Measurements from ENCODE around the gene ZFP3. TPM values are rescaled to one million over a fixed set of nuclear protein-coding genes. Genes with fewer than 3 reads are reported as not detected.

ZFP3 gene
- total RNA-seq, 1 experiment from 2014 or later = 0.11 TPM

DNA sequence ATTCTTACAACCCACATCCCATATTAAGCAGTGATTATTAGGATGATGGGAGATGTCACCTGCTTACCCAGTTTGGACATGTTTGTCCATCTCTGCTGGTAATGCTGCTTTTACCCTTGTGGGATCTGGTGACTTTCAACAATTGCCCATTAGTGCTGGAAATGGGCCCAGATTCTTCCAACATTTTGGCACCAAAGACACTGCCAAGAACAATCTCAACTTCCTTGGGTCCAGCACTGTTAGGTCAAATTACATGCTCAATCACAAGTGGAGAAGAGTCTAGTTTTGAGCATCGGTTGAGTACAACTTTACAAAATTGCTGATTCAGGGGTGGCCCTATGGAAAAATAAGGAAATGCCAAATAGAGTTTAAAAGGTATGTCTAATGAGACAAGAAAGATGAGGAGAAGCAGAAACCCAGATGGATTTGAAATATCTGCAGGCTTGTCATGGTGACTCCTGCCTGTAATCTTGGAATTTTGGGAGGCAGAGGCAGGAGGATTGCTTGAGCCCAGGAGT, 13.0 kb upstream of the ZFP3 start:
- Histone ChIP-seq H2AK5ac (ENCODE audit: insufficient read length, low read length) (no peak overlapping the region), H3K4ac (ENCODE audit: low read depth, low read length) (no peak overlapping the region), H2BK5ac (ENCODE audit: insufficient read length, low read length) (no peak overlapping the region), H4K91ac (ENCODE audit: insufficient read length, low read depth, low read length) (no peak overlapping the region), H2BK12ac (ENCODE audit: insufficient read length, low read depth, low read length) (no peak overlapping the region), H3K23ac (ENCODE audit: insufficient read length, low read depth, low read length) (no peak overlapping the region), H2BK120ac (ENCODE audit: low read depth, low read length, poor library complexity, severe bottlenecking) (no peak overlapping the region), H4K20me1 (ENCODE audit: control insufficient read depth, insufficient read depth, insufficient read length) (no peaks in the 10 kb centered on the region), H3K79me1 (ENCODE audit: insufficient read depth, low read depth, low read length, poor library complexity, severe bottlenecking) (no peaks in the 10 kb centered on the region), H3K9ac (ENCODE audit: extremely low read depth, insufficient read length, low read length) (no peak overlapping the region), H3K23me2 (ENCODE audit: insufficient read length, low read depth, low read length, poor library complexity, severe bottlenecking) (no peaks in the 10 kb centered on the region), H3K27ac (ENCODE audit: insufficient read length, low read depth, low read length) (no peak overlapping the region), H3K27me3 (ENCODE audit: insufficient read depth, low read length) (no peaks in the 10 kb centered on the region; the same call in 1 of the 2 replicates), H3K79me2 (ENCODE audit: insufficient read depth, low read length) (no peaks in the 10 kb centered on the region), H4K5ac (ENCODE audit: insufficient read length, low read depth, low read length) (no peak overlapping the region), H3K4me1 (ENCODE audit: insufficient read depth, low read length) (no peaks in the 10 kb centered on the region), H3K9me3 (ENCODE audit: control insufficient read depth, low read depth, low read length) (no peaks in the 10 kb centered on the region), H3T11ph (ENCODE audit: low read length) (no peak overlapping the region), H4K8ac (replicated peaks; ENCODE audit: insufficient read length, low read depth, low read length) (no peak overlapping the region), H2AFZ (ENCODE audit: low read length) (no peak overlapping the region), H2BK15ac (ENCODE audit: low read depth, low read length) (no peak overlapping the region), H2BK20ac (ENCODE audit: low read depth, low read length, poor library complexity, severe bottlenecking) (no peak overlapping the region), H3K14ac (ENCODE audit: insufficient read depth, low read length) (no peak overlapping the region), H3K4me2 (ENCODE audit: insufficient read depth, insufficient read length, low read length) (no peak overlapping the region), H3K56ac (ENCODE audit: insufficient read length, low read depth, low read length) (no peak overlapping the region), H3K18ac (ENCODE audit: insufficient read length, low read depth, low read length) (no peak overlapping the region)
- H3K27ac Mint-ChIP-seq = no peak overlapping the region
- no peak overlapping the region for H3K4me3 Mint-ChIP-seq
- H3K36me3 Mint-ChIP-seq (ENCODE audit: insufficient read depth in 1 of 3, low read depth in 3 of 3) = no peaks in the 10 kb centered on the region
- TF ChIP-seq, protein P1, sequence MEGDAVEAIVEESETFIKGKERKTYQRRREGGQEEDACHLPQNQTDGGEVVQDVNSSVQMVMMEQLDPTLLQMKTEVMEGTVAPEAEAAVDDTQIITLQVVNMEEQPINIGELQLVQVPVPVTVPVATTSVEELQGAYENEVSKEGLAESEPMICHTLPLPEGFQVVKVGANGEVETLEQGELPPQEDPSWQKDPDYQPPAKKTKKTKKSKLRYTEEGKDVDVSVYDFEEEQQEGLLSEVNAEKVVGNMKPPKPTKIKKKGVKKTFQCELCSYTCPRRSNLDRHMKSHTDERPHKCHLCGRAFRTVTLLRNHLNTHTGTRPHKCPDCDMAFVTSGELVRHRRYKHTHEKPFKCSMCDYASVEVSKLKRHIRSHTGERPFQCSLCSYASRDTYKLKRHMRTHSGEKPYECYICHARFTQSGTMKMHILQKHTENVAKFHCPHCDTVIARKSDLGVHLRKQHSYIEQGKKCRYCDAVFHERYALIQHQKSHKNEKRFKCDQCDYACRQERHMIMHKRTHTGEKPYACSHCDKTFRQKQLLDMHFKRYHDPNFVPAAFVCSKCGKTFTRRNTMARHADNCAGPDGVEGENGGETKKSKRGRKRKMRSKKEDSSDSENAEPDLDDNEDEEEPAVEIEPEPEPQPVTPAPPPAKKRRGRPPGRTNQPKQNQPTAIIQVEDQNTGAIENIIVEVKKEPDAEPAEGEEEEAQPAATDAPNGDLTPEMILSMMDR (conservative IDR thresholded peaks at IDR 0.05) = no peak
- DNase-seq = no peak
- no peaks in the 10 kb centered on the region; a peak in 2 of 4 replicates for H3K4me1 Mint-ChIP-seq
- peaks cover 25% of the 10 kb centered on the region for H3K27me3 Mint-ChIP-seq (ENCODE audit: low read depth)
- WGBS (ENCODE audit: extremely low coverage, insufficient read length, low lambda C conversion rate) = no CpG with 5 or more reads among the region's 1 CpG
- H3K9me3 Mint-ChIP-seq = no peaks in the 10 kb centered on the region

Measured in H9 (cell line).